Fibroblast of skin of back (primary cell): ENCODE results near the gene CASZ1.
A peak's percentile ranks its signal among the peaks of the same experiment; 100 is the strongest.

Source experiments
- DNase-seq: peaks from one replicate; pipeline ENCODE4 v3.0.0-alpha.2; 2013

The CASZ1 gene

GRCh38 chr1:10703702-10704101 lies 92.7 kb downstream of the CASZ1 start:
- no peak for DNase-seq

- no peak for DNase-seq
Observed at GRCh38 chr1:10701145-10701544, 95.3 kb downstream of the CASZ1 start.

DNA sequence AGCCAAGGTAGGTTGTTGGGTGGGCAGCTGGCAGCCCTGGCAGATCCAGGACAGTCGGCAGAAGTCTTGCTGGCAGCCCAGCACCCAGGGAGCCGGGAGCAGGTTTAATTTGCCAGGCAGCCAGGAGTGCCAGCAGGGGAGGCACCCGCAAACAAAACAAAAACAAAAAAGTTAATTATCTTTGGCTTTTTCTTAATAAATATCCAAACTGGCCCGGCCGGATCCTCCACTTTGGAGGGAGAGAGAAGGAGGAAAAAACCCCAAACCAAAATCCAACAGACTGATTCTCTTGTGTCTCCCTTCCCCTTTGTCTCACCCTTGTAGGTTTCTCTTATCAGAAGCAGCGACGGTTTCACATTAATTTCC lies 97.0 kb downstream of the CASZ1 start:
- DNase-seq, result no peak

GRCh38 chr1:10698726-10699469 lies 97.5 kb downstream of the CASZ1 start:
- DNase-seq, result no peak

DNA sequence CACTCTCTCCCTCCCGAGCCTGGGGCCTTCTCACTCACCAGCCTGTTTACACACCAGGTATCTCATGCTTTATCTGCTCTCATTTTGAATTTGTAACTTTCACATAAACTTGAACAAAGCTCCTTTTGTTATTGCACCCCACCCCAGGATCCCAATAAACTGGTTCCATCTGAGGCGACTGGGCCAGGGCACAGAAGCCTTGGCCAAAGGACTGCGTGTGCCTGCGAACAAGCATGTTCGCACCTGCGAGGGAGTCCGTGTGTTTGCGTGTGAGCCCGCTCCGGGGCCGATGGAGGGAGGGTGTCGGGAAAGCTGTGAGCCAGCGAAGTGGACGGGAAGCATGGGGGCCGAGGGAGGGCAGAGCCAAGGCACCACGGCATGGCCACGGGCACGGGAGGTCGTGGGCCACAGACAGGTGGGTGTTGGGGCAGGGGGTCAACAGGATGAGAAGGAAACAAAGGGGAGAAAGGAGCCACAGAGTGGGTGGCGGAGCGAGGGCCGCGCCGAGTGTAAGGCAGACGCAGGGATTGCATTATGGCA lies 98.8 kb downstream of the CASZ1 start:
- no peak for DNase-seq

GRCh38 chr1:10696977-10697376 lies 99.5 kb downstream of the CASZ1 start:
- no peak for DNase-seq

DNA sequence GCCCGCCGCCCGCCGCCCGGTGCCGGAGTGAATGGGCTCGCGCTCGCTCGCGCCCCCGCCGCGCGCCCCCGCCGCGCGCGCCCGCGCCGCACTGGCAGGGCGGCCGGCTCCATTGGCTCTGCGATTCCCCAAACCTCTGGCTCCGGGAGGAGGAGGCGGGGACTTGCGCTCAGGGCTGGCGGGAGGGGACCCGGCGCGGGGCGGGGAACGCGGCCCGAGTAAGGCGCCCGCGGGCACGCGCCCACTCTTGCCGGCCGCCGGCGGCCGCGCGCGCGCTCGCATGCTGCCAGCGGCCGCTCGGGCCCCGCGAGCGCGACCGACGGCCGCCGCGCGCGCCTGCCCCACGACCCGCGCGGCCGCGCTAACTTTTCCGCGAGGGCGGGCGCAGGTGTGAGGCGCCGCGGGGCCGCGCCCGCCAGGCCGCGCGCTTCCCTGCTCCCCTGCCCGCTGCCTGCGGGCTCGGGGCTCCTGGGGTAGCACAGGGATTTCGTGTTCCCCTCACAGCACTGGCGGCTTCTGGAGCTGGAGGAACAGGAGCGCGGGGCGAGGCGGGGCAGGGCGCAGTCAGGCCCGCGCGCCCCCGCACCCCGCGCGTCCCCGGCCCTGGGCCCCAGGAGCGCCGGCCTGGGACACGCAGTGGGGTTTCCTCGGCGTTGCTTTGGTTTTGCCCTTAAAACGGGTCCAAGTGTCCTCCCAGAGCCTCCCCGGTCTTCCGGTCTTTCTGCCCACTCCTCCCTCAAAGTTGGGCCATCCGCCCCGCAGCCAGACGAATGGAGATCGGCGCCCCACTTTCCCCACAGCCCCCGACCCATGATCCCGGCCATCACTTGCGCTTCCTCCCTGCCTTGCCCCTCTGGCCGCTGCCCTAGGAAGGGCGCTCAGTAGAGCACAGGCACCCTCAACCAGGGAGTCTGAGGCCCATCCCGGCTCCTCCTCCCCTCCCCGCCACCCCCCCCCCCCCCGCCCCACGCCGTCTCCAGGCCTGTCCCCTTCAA lies 101.5 kb downstream of the CASZ1 start:
- peak; percentile 85 for DNase-seq

DNA sequence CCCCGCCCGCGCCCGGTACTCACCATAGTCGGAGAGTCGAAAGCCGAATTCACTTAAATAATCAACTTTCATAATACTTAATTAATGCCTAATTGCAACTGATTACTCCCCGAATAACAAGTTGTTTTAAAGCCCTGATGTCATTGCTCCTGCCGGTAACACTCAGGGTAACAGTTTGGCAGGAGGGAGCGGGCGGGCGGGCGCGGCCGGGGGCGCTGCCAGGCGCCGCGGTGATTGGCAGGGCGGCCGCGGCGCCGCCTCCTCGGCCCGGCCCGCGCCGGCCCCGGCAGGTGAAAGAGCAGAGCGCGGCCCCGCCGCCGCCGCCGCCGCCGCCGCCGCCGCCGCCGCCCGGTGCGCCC lies 102.2 kb downstream of the CASZ1 start:
- DNase-seq, result no peak

DNA sequence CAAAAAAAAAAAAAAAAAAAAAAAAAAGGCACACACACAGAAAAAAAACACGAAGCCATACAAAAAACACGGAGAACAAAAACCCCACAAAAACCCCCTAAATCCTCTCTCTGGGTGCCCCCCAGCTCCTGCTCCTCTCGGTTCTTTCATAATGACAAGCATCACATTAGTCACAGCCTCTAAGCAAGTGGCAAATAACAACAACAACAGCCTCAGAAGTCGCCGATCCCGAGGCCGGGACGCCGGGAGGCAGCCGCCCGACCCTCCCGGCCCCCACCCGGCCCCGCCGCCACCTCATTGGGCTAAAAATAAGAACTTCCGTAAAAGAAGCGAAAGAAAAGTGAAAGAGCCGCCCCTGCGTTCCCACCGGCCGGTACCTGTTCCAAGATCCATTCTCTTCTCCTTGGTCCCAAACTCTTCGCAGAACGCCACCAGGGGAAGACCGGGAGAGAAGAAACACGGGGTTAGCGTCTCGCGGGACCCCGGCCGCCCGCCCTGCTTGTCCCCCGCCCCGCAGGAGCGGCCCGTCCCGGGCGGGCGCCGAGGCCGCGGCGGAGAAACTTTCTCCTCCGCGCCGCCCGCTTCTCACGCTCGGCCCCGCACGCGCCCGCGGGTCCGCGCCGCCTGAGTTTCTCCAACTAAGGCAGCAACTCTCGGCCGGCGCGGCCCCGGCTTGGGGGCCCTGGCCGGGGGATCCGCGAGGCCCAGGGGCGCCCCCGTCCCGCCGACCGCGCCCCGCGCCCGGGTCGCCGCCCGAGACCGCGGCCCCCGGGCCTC lies 102.8 kb downstream of the CASZ1 start:
- peak; percentile 23 for DNase-seq

GRCh38 chr1:10693152-10693496 lies 103.3 kb downstream of the CASZ1 start:
- DNase-seq, result no peak

DNA sequence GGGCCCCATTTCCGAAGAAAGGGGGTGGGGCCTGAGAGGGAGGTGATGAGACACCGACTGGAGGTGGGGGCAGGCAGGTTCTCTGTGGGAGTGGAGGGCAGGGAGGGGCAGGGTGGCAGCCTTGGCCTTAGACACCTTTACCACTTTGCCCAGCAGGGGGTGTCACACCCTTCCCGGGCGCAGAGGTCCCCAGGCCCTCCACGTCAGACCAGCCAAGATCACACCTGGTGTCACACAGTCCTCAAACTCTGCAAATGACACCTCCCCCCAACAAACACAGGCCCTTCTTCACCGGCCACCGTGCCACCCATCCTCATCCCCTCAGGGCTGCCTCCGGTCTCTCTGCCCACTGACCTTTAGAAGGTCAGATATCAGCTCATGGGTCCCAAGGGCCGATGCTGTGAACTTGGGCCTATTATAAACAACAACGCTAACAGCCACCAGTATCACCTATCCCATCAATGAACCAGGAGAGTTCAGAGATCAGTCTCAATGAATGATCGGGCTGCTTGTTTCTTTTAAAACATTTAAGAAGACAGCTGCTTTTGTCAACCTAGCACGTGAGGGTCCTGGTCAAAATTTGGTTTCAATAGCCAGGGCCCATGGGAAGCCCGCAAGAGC lies 103.9 kb downstream of the CASZ1 start:
- DNase-seq, result no peak

DNA sequence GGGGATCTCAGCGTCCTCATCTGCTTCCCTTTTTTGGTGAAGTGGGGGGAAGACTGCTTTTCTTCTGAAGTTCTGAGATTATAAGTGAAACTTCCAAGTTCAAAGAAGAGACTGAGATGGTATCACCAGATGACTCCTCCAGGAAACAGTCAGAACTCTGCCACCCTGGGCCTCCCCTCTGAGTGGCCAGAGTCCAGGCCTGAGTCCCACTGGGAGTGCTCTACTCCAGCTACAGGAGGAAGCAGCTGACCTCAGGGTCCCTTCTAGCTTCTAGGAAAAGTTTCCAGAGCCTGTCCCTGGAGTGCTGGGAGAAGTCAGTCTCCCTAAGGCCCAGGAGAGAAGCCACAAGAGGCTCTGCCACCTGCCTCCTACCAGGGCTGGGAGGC lies 104.7 kb downstream of the CASZ1 start:
- DNase-seq, result peak; percentile 7

DNA sequence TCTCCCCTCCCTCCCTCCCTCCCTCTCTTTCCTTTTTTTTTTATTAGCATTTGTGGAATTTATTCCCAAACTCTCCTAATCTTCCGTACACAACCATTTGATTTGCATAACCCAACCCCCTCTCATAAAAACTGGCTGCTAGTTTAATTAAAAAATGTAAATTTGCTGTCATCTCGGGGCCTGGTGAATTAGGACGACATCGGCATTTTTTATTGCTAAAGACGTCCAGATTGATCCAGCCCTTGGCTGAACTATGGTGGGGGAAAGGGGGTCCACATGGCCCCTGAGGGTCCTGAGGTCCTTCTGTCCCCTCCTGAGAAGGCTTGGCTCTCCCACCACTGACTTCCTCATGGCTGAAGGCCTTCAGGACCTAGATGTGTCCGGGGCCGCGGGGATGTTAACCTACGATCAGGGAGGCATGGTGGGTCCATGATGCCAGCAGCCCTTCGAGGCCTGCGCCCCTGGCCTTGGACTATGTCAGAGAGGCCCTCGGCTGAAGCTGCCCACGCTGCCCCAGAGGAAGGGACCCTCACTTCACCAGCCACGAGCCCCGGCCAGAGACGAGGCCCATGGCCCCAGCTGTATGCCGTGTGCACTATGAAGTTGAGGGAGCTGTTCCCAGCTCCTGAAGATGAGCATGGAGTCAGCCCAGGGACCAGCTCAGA lies 105.2 kb downstream of the CASZ1 start:
- DNase-seq, result no peak

DNA sequence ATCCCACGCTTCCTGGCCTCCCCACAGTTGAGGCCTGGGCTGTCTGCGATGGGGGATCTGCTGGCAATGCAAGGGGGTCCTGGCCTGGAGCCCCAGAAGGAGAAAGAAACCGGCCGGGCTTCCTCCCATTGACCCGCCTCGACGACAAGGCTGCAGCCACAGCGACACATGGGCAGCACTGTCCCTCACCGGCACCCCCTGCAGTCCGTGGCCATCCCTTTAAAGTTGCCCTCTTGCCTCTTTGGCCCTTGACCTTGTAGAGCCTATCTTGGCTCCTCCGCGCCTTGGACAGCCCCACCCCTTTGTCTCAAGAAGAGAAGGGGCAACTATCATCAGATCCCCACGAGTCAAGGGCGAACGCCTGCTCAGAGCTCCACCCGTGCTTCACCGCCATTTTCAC lies 106.0 kb downstream of the CASZ1 start:
- no peak for DNase-seq

GRCh38 chr1:10688409-10688786 lies 108.0 kb downstream of the CASZ1 start:
- DNase-seq, result no peak

GRCh38 chr1:10687782-10688408 lies 108.6 kb downstream of the CASZ1 start:
- peak; percentile 61 for DNase-seq

- no peak for DNase-seq
Observed at GRCh38 chr1:10687251-10687651, 109.2 kb downstream of the CASZ1 start.

DNA sequence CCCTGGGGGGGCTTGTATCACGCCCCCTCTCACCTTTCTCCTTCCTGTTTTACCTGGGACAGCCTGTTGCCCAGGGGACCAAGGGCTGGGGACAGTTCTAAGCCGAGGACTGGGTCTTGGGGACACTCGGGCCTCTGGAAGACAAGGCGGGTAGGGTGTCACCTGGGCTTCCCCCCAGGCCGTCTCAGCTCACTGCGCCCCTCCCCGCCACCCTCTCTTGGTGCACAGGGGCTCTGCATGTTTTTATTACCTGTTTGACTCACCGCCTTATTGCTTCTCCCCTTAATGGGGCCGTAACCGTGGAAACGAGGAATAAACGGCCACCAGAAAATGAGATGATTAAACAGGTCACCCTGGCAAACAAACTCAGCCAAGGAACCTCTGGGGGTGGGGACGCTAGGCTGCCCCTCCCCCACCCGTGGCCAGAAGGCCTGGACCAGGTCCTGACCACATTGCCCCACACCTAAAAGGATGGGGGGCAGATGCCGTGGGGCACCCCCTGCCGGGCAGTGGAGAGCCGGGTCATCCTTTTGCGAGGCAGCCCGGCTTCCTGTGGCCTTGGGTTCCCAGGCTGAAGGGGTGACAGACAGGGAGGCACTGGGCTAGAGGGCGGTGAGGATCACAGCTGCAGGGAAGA lies 109.9 kb downstream of the CASZ1 start:
- no peak for DNase-seq

- peak; percentile 28 for DNase-seq
Observed at GRCh38 chr1:10685808-10686403, 110.5 kb downstream of the CASZ1 start.

DNA sequence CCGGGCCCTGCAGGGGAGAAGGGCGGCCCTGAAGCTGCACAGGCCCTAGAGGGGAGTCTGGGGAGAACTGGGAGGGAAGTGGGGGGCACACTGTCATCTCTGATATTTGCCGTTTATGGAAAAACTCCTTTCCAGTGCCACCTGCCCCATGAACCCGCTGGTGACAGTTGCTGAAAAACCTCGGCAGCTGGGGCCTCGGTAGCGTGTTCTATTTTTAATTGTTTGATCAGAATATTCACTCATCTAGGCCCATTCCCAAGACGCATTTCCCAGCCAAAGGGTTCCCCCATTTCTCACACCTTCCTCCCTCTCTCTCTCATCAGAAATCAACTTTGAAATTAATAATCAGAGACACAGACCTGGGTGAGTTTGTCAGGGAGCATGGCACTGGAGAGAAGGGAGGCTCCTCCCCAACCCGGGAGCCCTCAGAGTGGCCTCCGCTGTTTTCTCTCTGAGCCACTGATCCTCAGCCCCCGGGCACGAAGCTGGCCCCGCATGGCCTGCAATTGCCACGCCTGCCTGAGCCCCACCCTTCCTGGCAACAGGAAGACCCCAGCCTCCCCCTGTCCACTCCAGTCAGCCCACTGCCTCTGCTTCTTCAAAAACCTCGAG lies 111.1 kb downstream of the CASZ1 start:
- no peak for DNase-seq
